Measurements from ENCODE around the gene ADAMTS1. TPM values are rescaled to one million over a fixed set of nuclear protein-coding genes. Genes with fewer than 3 reads are reported as not detected.

Gene ADAMTS1
- total and polyA plus RNA-seq, 8 donors, result 4.4 to 32.1 (median 13.6) TPM

- ATAC-seq, result peak in 1 of 4 donors; percentile 0
- H3K27ac ChIP-seq, result peak overlapping the region in 3 of 4 donors; percentile 53 to 93 (median 90)
- DNase-seq, result no peak
- no peaks in the 10 kb centered on the region for H3K27me3 ChIP-seq
- H3K9me3 ChIP-seq, result no peaks in the 10 kb centered on the region
- intact Hi-C loops (cut with DNase I), result no loop called here
- no peak for TF ChIP-seq CTCF (IDR thresholded peaks at IDR 0.05)
- 0 to 1% methylated on average over 11 of the region's 11 CpGs for WGBS, 2 donors
- no peak for FAIRE-seq
- peak overlapping the region; percentile 45 to 75 (median 54) for H3K4me3 ChIP-seq
- peaks cover 0 to 13% (median 0%) of the 10 kb centered on the region in 3 donors for H3K36me3 ChIP-seq
- H3K4me1 ChIP-seq, result peaks cover 3 to 14% (median 4%) of the 10 kb centered on the region in 3 donors
These were observed 1.3 kb downstream of the ADAMTS1 start for GRCh38 chr21:26843933-26844257.

GRCh38 chr21:26842974-26843932 is 2.0 kb downstream of the ADAMTS1 start:
- Histone ChIP-seq H3K27ac (peak overlapping the region; percentile 12 to 93 (median 73)), H3K9me3 (no peaks in the 10 kb centered on the region), H3K4me1 (peaks cover 3 to 14% (median 4%) of the 10 kb centered on the region in 3 donors), H3K36me3 (peaks cover 0 to 13% (median 0%) of the 10 kb centered on the region in 3 donors), H3K27me3 (no peaks in the 10 kb centered on the region), H3K4me3 (peak overlapping the region; percentile 45 to 75 (median 54))
- intact Hi-C loops (cut with DNase I), result no loop called here
- TF ChIP-seq CTCF (IDR thresholded peaks at IDR 0.05), result no peak
- FAIRE-seq, result no peak
- peak; percentile 81 to 91 (median 90) for DNase-seq
- WGBS, 2 donors, result 1 to 2% methylated on average over 35 of the region's 35 CpGs
- ATAC-seq, result peak; percentile 60 to 78 (median 72)

GRCh38 chr21:26842300-26842699 is 2.9 kb downstream of the ADAMTS1 start:
- Histone ChIP-seq H3K27ac (peak overlapping the region in 2 of 4 donors; percentile 90 to 93), H3K27me3 (no peaks in the 10 kb centered on the region), H3K9me3 (no peaks in the 10 kb centered on the region), H3K36me3 (peaks cover 0 to 19% (median 0%) of the 10 kb centered on the region in 3 donors), H3K4me3 (peak overlapping the region in 2 of 4 donors; percentile 60 to 75), H3K4me1 (peaks cover 3 to 14% (median 4%) of the 10 kb centered on the region in 3 donors)
- no peak for ATAC-seq
- intact Hi-C loops (cut with DNase I), result no loop called here
- 78 to 86% methylated on average over 11 of the region's 11 CpGs for WGBS, 2 donors
- FAIRE-seq, result no peak
- TF ChIP-seq CTCF (IDR thresholded peaks at IDR 0.05), result no peak
- peak in 1 of 6 donors; percentile 20 for DNase-seq

GRCh38 chr21:26840912-26841311 is 4.3 kb downstream of the ADAMTS1 start:
- no peak for ATAC-seq
- intact Hi-C loops (cut with DNase I), result no loop called here
- FAIRE-seq, result no peak
- no peaks in the 10 kb centered on the region for H3K9me3 ChIP-seq
- H3K36me3 ChIP-seq, result peaks cover 0 to 19% (median 0%) of the 10 kb centered on the region in 3 donors
- H3K27ac ChIP-seq, result no peak overlapping the region
- TF ChIP-seq CTCF (IDR thresholded peaks at IDR 0.05), result no peak
- WGBS, 2 donors, result 79 to 85% methylated on average over 7 of the region's 7 CpGs
- peak in 2 of 6 donors; percentile 37 to 43 for DNase-seq
- peaks cover 3 to 8% (median 4%) of the 10 kb centered on the region in 3 donors for H3K4me1 ChIP-seq
- no peaks in the 10 kb centered on the region for H3K27me3 ChIP-seq
- no peak overlapping the region for H3K4me3 ChIP-seq
